Body of pancreas (tissue), 4 donors: ENCODE data around the gene TCEANC2. TPM values are rescaled to one million over a fixed set of nuclear protein-coding genes. Genes with fewer than 3 reads are reported as not detected.
A peak's percentile ranks its signal among the peaks of the same experiment; 100 is the strongest.

Source experiments
- ATAC-seq: fragments of 150-250 bp; one replicate; pipeline ENCODE4 v1.9.1; 2016
- DNase-seq, 4 donors: peaks; one replicate each; pipeline ENCODE4 v3.0.0-alpha.2; 2019
- H3K27ac ChIP-seq, 4 donors: fragments of 200-600 bp; sonication (generic); 1 replicate in 3 of 4; 2 replicates in 1 of 4; pipeline versions ENCODE4 v1.5.1 to v1.6.1; 2016 to 2019; ENCODE audit warnings: mild to moderate bottlenecking in 1 of 4, mixed read lengths in 1 of 4, moderate library complexity in 1 of 4
- H3K27me3 ChIP-seq, 2 donors: fragments of 200-600 bp; sonication (generic); one replicate each; pipeline ENCODE4 v1.6.0; 2016; ENCODE audit warnings: mild to moderate bottlenecking in 1 of 2
- H3K36me3 ChIP-seq, 2 donors: fragments of 200-600 bp; sonication (generic); replicated peaks in 1 of 2; 2 replicates each; pipeline ENCODE4 v1.5.1; 2016; ENCODE audit warnings: low read depth in 2 of 2; ENCODE audit not compliant: insufficient read depth in 1 of 2
- H3K4me1 ChIP-seq: fragments of 200-600 bp; sonication (generic); one replicate; pipeline ENCODE4 v1.6.0; 2016
- H3K4me3 ChIP-seq, 2 donors: fragments of 200-600 bp; sonication (generic); 1 replicate in 1 of 2; 2 replicates in 1 of 2; pipeline ENCODE4 v1.5.1; 2016 to 2019
- H3K9me3 ChIP-seq, 3 donors: fragments of 200-600 bp; sonication (generic); 1 replicate in 2 of 3; 2 replicates in 1 of 3; pipeline ENCODE4 v1.5.1; 2016
- CTCF ChIP-seq, 7 experiments: fragments of 450-650 bp in 4 of 7; fragments of 200-600 bp in 3 of 7; sonication (generic) in 3 of 7; IDR thresholded peaks; one replicate each; pipeline ENCODE4 v1.5.1; 2016 to 2019; ENCODE audit warnings: antibody characterized with exemption in 7 of 7
- POLR2A ChIP-seq, 3 donors: fragments of 450-650 bp; IDR thresholded peaks; one replicate each; pipeline ENCODE4 v1.6.1; 2016; ENCODE audit warnings: antibody characterized with exemption in 3 of 3, mild to moderate bottlenecking in 2 of 3
- WGBS, 2 donors: methylation state at CpG; one replicate each; pipeline ENCODE4 v1.1.5; 2017; 5-methylcytosine and 5-hydroxymethylcytosine counted together
- intact Hi-C: fragments of 100-400 bp; cut with DNase I; formaldehyde crosslinking; loops from one replicate; pipeline ENCODE4 v1.15.1; 2023
- total RNA-seq, 2 donors: library from RNA; depleted of rRNA; stranded (reverse); fragments of >200 nt; gene quantifications; one replicate each; pipeline ENCODE4 v1.1.0, GENCODE V29; 2016

TCEANC2 gene
- total RNA-seq, 2 donors from 2014 or later: 1.3 to 2.9 TPM

GRCh38 chr1:54135436-54136120 is 82.2 kb downstream of the TCEANC2 start:
- DNase-seq: no peak
- H3K9me3 ChIP-seq: no peaks in the 10 kb centered on the region
- H3K36me3 ChIP-seq: no peaks in the 10 kb centered on the region
- WGBS, 2 donors: 60 to 69% methylated on average over 4 to 5 of the region's 5 CpGs
- H3K4me3 ChIP-seq: no peak overlapping the region
- TF ChIP-seq POLR2A (IDR thresholded peaks at IDR 0.05) (no peak), CTCF (IDR thresholded peaks at IDR 0.05) (no peak)
- peaks cover 10% of the 10 kb centered on the region for H3K4me1 ChIP-seq
- intact Hi-C loops: no loop called here
- H3K27ac ChIP-seq: no peak overlapping the region
- H3K27me3 ChIP-seq: no peaks in the 10 kb centered on the region
- no peak for ATAC-seq

- H3K27ac ChIP-seq: no peak overlapping the region
- H3K9me3 ChIP-seq: no peaks in the 10 kb centered on the region
- no peak overlapping the region for H3K4me3 ChIP-seq
- DNase-seq: no peak
- H3K27me3 ChIP-seq: no peaks in the 10 kb centered on the region
- peaks cover 10% of the 10 kb centered on the region for H3K4me1 ChIP-seq
- TF ChIP-seq CTCF (IDR thresholded peaks at IDR 0.05): no peak
- TF ChIP-seq POLR2A (IDR thresholded peaks at IDR 0.05): no peak
- 92 to 93% methylated on average over 14 to 16 of the region's 17 CpGs for WGBS, 2 donors
- no peaks in the 10 kb centered on the region for H3K36me3 ChIP-seq
- no peak for ATAC-seq
- intact Hi-C loops: no loop called here
Observed at GRCh38 chr1:54136269-54136896, 83.0 kb downstream of the TCEANC2 start.

GRCh38 chr1:54136963-54137533 is 83.6 kb downstream of the TCEANC2 start:
- H3K36me3 ChIP-seq: no peaks in the 10 kb centered on the region
- TF ChIP-seq CTCF (IDR thresholded peaks at IDR 0.05) (no peak), POLR2A (IDR thresholded peaks at IDR 0.05) (no peak)
- H3K27ac ChIP-seq: no peak overlapping the region
- no peaks in the 10 kb centered on the region for H3K9me3 ChIP-seq
- intact Hi-C loops: no loop called here
- H3K4me3 ChIP-seq: no peak overlapping the region
- ATAC-seq (no peak), DNase-seq (no peak)
- 78 to 79% methylated on average over 7 of the region's 7 CpGs for WGBS, 2 donors
- H3K27me3 ChIP-seq: no peaks in the 10 kb centered on the region
- H3K4me1 ChIP-seq: peaks cover 10% of the 10 kb centered on the region

- Histone ChIP-seq H3K9me3 (no peaks in the 10 kb centered on the region), H3K27ac (peak overlapping the region in 1 of 4 donors; percentile 18), H3K27me3 (no peaks in the 10 kb centered on the region), H3K4me1 (peaks cover 10% of the 10 kb centered on the region), H3K4me3 (no peak overlapping the region), H3K36me3 (no peaks in the 10 kb centered on the region)
- intact Hi-C loops: no loop called here
- TF ChIP-seq CTCF (IDR thresholded peaks at IDR 0.05) (no peak), POLR2A (IDR thresholded peaks at IDR 0.05) (no peak)
- WGBS, 2 donors: 46 to 51% methylated on average over 6 to 10 of the region's 10 CpGs
- ATAC-seq (peak; percentile 24), DNase-seq (no peak)
Observed at GRCh38 chr1:54137534-54138061, 84.2 kb downstream of the TCEANC2 start.
